Measurements from ENCODE around the gene IGF2BP3.
"Not testable (repeated sequence)": the region's sequence is repeated elsewhere in the genome, so short reads cannot be mapped to it uniquely, and the experiment has no call there.

The IGF2BP3 gene

DNA sequence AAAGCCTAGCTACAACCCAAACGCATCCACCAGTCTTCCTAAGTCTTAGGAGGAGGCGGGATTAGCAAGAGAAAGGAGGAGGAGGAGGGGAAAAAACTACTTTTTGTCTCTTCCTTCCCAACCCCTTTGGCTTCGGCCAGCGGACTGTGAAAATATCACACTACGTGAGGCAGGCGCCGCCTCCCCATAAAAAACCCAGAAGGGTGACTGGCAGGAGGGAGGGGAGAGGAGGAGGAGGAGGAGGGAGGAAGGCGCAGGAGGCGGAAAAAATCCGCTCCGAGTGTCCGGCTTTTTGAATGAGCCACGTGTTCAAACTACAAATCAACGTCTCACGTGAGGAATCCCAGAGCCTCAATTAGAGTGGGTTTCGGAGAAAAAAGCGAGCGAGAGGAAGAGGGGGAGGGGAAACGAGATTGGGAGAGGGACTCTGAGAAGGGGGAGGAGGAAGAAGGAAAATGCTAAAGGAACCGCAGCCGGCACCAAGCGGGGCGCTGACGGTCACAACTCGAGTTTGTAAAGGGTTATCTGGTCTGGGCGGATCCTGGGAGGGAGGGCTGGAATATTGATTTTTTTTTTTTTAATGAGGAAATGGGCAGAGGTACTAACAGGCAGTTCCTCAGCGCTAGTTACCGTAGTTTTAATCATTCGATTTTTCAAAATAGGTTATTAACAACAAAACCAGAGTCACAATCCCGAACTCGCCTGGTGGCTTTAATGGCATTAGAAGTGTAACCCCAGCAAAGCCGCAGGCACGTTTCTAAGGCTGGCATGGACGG lies at the start of gene IGF2BP3:
Gene IGF2BP3, minus strand, starts transcription at position 162 of the 776 bp plus-strand sequence. CDS start 381 bp downstream, outside the sequence.
- peak; percentile 98 for DNase-seq (ENCODE audit: low read depth, low spot score)
- Histone ChIP-seq H3K27me3 (ENCODE audit: insufficient read depth, insufficient read length) (no peaks in the 10 kb centered on the region), H3K36me3 (ENCODE audit: insufficient read depth, insufficient read length, low read length) (no peaks in the 10 kb centered on the region)

DNA sequence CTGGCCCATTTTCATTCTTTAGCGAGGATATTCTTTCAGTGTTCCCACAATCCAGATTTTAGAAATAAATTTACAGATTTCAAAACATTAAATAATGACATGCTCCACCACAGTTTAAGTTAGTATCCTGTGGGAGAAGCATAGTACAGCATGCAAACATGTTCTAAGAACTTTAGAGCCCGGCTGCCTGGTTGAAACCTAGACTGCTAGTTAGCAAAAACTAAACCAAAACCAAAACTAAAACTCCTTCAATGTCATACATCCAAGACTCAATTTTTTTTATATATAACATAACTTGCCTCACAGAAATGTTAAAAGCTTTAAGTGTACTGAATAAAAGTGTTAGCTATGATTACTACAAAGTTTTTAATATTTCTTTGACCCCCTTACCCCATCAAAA lies 44.5 kb upstream of the IGF2BP3 start:
- no peak overlapping the region for H3K9ac ChIP-seq (ENCODE audit: insufficient read length, low read depth)
- no peaks in the 10 kb centered on the region for H3K27me3 ChIP-seq (ENCODE audit: insufficient read depth, insufficient read length)
- H3K4me1 ChIP-seq (ENCODE audit: insufficient read depth, insufficient read length) = no peaks in the 10 kb centered on the region
- DNase-seq (ENCODE audit: low read depth, low spot score) = no peak
- H3K4me3 ChIP-seq (ENCODE audit: insufficient read length, low read depth) = no peak overlapping the region
- TF ChIP-seq ZNF274 (IDR thresholded peaks at IDR 0.05; ENCODE audit: low read depth, low read length) (no peak), SUZ12 (IDR thresholded peaks at IDR 0.05; ENCODE audit: extremely low read depth, insufficient read depth, insufficient read length) (no peak), YY1 (IDR thresholded peaks at IDR 0.05; ENCODE audit: insufficient read depth, insufficient read length) (no peak)
- H3K36me3 ChIP-seq (ENCODE audit: insufficient read depth, insufficient read length, low read length) = peaks cover 91% of the 10 kb centered on the region
- no peaks in the 10 kb centered on the region for H3K9me3 ChIP-seq (ENCODE audit: insufficient read depth, low read length)

More for the DNA sequence above, at the start of gene IGF2BP3:
- H3K9ac ChIP-seq (ENCODE audit: insufficient read length, low read depth) = peak within 1 kb of the TSS; percentile 100
- peak within 1 kb of the TSS; percentile 97 for H3K4me3 ChIP-seq (ENCODE audit: insufficient read length, low read depth)
- no peak for TF ChIP-seq ZNF274 (IDR thresholded peaks at IDR 0.05; ENCODE audit: low read depth, low read length)
- TF ChIP-seq SUZ12 (IDR thresholded peaks at IDR 0.05; ENCODE audit: extremely low read depth, insufficient read depth, insufficient read length) = no peak
- no peak for TF ChIP-seq YY1 (IDR thresholded peaks at IDR 0.05; ENCODE audit: insufficient read depth, insufficient read length)
- no peaks in the 10 kb centered on the region for H3K9me3 ChIP-seq (ENCODE audit: insufficient read depth, low read length)
- peaks cover 2% of the 10 kb centered on the region for H3K4me1 ChIP-seq (ENCODE audit: insufficient read depth, insufficient read length)

DNA sequence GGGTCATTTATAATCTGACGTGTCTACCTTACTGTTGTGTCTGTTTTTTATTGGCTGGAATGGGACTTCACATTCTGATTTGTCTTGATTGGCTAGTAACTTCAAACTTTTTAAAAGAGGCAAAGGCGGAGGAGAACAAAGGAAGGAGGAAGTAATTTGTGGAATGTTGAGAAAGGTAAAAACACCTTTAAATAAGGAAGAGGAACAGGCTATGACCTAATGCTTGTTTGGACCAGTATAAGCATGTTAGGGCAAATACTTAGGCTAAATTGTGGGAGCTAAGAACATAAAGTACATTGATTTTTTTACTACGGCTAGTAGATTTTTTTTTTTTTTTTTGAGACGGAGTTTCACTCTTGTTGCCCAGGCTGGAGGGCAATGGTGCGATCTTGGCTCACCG lies 43.5 kb upstream of the IGF2BP3 start:
- not testable (repeated sequence) for DNase-seq (ENCODE audit: low read depth, low spot score); H3K4me3 ChIP-seq (ENCODE audit: insufficient read length, low read depth); H3K4me1 ChIP-seq (ENCODE audit: insufficient read depth, insufficient read length); H3K9me3 ChIP-seq (ENCODE audit: insufficient read depth, low read length); H3K9ac ChIP-seq (ENCODE audit: insufficient read length, low read depth); H3K27me3 ChIP-seq (ENCODE audit: insufficient read depth, insufficient read length)
- H3K36me3 ChIP-seq (ENCODE audit: insufficient read depth, insufficient read length, low read length) = peaks cover 90% of the 10 kb centered on the region

DNA sequence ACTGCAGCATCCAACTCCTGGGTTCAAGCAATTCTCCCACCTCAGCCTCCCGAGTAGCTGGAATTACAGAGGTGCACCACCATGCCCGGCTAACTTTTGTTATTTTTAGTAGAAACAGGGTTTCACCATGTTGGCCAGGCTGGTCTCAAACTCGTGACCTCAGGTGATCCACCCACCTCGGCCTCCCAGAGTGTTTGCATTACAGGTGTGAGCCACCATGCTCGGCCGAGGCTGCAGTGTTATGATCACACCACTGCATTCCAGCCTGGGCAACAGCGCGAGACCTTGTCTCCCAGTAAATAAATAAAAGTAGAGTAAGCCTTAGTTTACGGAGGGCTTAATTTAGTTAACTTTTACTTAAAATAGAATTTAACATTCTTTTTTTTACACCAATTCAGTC lies 23.7 kb upstream of the IGF2BP3 start:
- no peak overlapping the region for H3K4me3 ChIP-seq (ENCODE audit: insufficient read length, low read depth)
- no peak for DNase-seq (ENCODE audit: low read depth, low spot score)

DNA sequence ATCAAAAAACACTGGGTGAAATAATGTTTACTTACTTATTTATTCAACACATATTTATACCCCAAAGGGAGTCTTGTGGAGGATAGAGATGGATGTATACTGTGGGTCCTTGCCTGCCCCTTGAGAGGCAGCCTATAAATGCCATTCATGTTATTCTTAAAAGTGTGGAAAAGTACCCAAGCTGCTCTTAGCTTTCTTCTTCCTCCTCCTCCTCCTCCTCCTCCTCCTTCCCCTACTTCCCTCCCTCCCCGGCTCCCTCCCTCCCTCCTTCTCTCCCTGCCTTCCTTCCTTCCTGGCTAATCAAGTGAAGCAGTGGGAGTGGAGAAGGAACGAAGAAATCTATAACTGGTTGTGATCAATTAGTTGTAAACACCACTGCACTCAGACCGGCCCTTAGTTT lies 21.2 kb upstream of the IGF2BP3 start:
- H3K4me3 ChIP-seq (ENCODE audit: insufficient read length, low read depth) = peak overlapping the region; percentile 70
- H3K9ac ChIP-seq (ENCODE audit: insufficient read length, low read depth) = peak overlapping the region; percentile 84
- DNase-seq (ENCODE audit: low read depth, low spot score) = no peak
- H3K9me3 ChIP-seq (ENCODE audit: insufficient read depth, low read length) = no peaks in the 10 kb centered on the region
- no peaks in the 10 kb centered on the region for H3K4me1 ChIP-seq (ENCODE audit: insufficient read depth, insufficient read length)
- H3K36me3 ChIP-seq (ENCODE audit: insufficient read depth, insufficient read length, low read length) = no peaks in the 10 kb centered on the region
- TF ChIP-seq SUZ12 (IDR thresholded peaks at IDR 0.05; ENCODE audit: extremely low read depth, insufficient read depth, insufficient read length) = no peak
- no peak for TF ChIP-seq ZNF274 (IDR thresholded peaks at IDR 0.05; ENCODE audit: low read depth, low read length)
- no peak for TF ChIP-seq YY1 (IDR thresholded peaks at IDR 0.05; ENCODE audit: insufficient read depth, insufficient read length)
- H3K27me3 ChIP-seq (ENCODE audit: insufficient read depth, insufficient read length) = no peaks in the 10 kb centered on the region

More for the DNA sequence above, 23.7 kb upstream of the IGF2BP3 start:
- Histone ChIP-seq H3K9me3 (ENCODE audit: insufficient read depth, low read length) (no peaks in the 10 kb centered on the region), H3K27me3 (ENCODE audit: insufficient read depth, insufficient read length) (no peaks in the 10 kb centered on the region), H3K36me3 (ENCODE audit: insufficient read depth, insufficient read length, low read length) (no peaks in the 10 kb centered on the region), H3K4me1 (ENCODE audit: insufficient read depth, insufficient read length) (no peaks in the 10 kb centered on the region), H3K9ac (ENCODE audit: insufficient read length, low read depth) (no peak overlapping the region)
- TF ChIP-seq ZNF274 (IDR thresholded peaks at IDR 0.05; ENCODE audit: low read depth, low read length) (no peak), SUZ12 (IDR thresholded peaks at IDR 0.05; ENCODE audit: extremely low read depth, insufficient read depth, insufficient read length) (no peak), YY1 (IDR thresholded peaks at IDR 0.05; ENCODE audit: insufficient read depth, insufficient read length) (no peak)

DNA sequence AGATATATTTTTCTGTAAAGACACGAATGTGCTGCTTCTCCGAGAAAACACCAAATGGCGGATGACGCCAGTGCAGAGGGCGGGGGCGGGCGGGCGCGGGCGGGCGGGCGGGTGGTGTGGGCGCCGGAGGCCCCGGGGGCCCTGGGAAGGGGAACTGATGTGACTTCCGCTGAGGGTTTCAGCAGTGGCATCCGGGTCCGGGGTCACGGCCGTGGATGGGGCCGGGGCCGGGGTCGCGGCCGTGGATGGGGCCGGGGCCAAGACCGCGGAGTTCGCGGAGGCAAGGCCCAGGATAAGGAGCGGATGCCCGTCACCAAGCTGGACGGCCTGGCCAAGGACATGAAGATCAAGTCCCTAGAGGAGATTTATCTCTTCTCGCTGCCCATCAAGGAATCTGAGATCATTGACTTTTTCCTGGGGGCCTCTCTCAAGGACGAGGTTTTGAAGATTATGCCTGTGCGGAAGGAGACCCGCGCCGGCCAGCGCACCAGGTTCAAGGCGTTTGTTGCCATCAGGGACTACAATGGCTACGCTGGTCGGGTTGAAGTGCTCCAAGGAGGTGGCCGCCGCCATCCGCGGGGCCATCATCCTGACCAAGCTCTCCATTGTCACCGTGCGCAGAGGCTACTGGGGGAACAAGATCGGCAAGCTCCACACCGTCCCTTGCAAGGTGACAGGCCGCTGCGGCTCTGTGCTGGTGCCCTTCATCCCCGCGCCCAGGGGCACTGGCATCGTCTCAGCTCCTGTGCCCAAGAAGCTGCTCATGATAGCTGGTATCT lies 20.3 kb upstream of the IGF2BP3 start:
- Histone ChIP-seq H3K9me3 (ENCODE audit: insufficient read depth, low read length) (no peaks in the 10 kb centered on the region), H3K27me3 (ENCODE audit: insufficient read depth, insufficient read length) (no peaks in the 10 kb centered on the region), H3K4me1 (ENCODE audit: insufficient read depth, insufficient read length) (no peaks in the 10 kb centered on the region), H3K36me3 (ENCODE audit: insufficient read depth, insufficient read length, low read length) (no peaks in the 10 kb centered on the region), H3K9ac (ENCODE audit: insufficient read length, low read depth) (peak overlapping the region; percentile 84), H3K4me3 (ENCODE audit: insufficient read length, low read depth) (peak overlapping the region; percentile 70)
- DNase-seq (ENCODE audit: low read depth, low spot score) = no peak
- TF ChIP-seq ZNF274 (IDR thresholded peaks at IDR 0.05; ENCODE audit: low read depth, low read length) (no peak), YY1 (IDR thresholded peaks at IDR 0.05; ENCODE audit: insufficient read depth, insufficient read length) (no peak), SUZ12 (IDR thresholded peaks at IDR 0.05; ENCODE audit: extremely low read depth, insufficient read depth, insufficient read length) (no peak)

DNA sequence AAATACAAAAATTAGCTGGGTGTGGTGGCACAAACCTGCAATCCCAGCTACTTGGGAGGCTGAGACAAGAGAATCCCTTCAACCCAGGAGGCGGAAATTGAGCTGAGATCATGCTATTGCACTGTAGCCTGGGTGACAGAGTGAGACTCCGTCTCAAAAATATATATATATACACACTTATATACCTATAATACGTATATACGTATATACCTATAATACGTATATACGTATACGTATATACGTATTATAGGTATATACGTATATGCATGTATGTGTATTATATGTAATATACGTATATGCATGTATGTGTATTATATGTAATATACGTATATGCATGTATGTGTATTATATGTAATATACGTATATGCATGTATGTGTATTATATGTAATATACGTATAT lies 18.4 kb upstream of the IGF2BP3 start:
- not testable (repeated sequence) for H3K4me1 ChIP-seq (ENCODE audit: insufficient read depth, insufficient read length); H3K4me3 ChIP-seq (ENCODE audit: insufficient read length, low read depth); H3K9me3 ChIP-seq (ENCODE audit: insufficient read depth, low read length); H3K36me3 ChIP-seq (ENCODE audit: insufficient read depth, insufficient read length, low read length); DNase-seq (ENCODE audit: low read depth, low spot score); H3K9ac ChIP-seq (ENCODE audit: insufficient read length, low read depth); H3K27me3 ChIP-seq (ENCODE audit: insufficient read depth, insufficient read length)

Data from NT2/D1 (cell line).